HG03521 (cell line): ENCODE data around the gene PDE6C.

Source experiments
- ATAC-seq: cut with Tn5 transposase; IDR thresholded peaks from one replicate; pipeline ENCODE4 v1.9.1; 2021; ENCODE audit warnings: mild to moderate bottlenecking, moderate library complexity; ENCODE audit not compliant: unreplicated experiment

The PDE6C gene

GRCh38 chr10:93593749-93594148, 18.6 kb upstream of the PDE6C start:
- no peak for ATAC-seq

DNA sequence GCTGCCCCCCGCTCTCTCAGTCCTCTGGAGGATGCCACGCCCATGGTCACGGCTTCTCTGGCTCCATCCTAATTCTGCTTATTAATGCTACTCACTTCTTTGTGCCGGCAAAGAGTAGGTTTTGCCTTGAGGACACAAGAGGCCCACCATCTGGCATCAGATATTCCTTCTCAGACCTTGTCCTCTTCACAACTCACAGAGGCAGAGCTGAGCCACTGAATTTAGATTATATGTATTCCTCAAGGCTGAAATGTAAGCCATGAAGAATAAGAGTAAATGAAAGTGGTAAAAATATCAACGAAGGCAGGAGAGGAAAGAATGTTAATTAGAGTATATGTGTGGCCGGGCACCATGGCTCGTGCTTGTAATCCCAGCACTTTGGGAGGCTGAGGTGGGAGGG, 17.8 kb upstream of the PDE6C start:
- ATAC-seq = no peak

DNA sequence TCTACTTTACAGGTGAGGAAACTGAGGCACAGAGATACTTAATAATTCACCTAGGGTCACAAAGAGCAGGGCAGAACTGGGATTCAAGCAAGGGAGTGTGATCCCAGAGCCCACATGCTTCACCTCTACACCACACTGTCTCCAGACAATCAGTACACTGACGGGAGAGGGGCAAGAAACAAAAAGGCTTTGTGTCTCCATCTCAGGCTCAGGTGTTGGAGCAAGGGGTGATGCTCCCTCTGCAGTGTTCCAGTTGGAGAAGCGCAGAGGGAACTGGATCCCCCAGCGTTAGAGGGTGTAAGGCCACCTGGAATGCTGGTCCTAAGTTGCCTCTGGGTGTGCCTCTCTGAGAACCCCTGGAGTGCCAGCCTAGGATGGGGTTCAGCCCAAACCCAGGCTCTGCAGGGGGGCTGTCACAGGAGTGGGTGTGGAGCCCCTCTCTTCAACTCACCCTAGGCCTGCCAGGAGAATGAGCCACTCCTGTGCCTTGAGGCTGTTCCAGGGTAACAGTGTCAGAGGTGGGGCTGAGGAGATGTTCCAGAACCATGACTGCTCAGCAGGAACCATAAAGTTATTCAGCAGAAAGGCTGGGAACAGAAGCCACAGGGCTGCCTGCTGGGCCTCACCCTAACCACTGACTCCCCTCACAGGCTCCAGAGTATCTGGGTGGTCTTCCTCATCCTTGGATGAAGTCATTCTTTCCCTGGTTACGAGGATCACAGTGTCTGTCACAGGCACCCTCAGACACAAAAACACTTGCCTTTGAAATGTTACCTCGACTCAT, 16.8 kb upstream of the PDE6C start:
- no peak for ATAC-seq

- no peak for ATAC-seq
These were observed 15.8 kb upstream of the PDE6C start for GRCh38 chr10:93596539-93596938.

GRCh38 chr10:93597075-93597599, 15.2 kb upstream of the PDE6C start:
- no peak for ATAC-seq

DNA sequence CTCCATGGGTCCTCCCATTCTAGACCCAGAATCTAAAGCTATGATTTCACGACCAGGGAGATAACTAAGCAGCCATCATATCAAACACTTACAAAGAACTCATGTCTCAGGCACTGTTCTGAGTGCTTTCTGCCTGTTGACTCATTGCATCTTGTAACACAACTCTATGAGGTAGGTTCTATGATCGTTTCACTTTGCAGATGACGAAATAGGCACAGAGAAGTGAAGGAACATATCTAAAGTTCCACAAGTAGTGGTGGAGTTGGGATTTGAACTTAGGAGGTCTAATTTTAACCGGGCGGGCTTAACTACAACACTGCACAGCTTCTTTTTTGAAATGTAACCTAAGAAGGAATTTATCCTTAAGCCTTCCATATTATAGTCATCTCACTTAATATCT, 14.2 kb upstream of the PDE6C start:
- ATAC-seq = no peak

DNA sequence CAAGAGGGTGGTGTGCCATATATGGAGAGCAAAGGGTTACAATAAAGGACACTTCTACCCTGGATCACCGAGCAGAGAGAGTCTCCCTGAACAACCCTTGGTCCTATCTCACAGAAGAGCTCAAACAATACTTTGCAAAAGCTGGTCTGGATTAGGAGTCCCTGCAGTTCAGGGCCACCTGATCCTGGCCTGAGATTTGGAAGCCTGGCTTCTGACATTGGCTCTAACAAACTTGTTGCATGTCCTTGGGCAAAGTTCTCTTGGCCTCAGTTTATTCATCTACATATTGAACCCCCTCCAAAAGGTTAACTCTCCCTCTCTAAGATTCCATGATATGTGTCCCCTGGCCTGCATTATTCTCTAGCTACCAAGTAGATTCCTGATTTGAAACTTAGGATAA, 13.0 kb upstream of the PDE6C start:
- no peak for ATAC-seq

GRCh38 chr10:93599778-93600177, 12.6 kb upstream of the PDE6C start:
- ATAC-seq = no peak

DNA sequence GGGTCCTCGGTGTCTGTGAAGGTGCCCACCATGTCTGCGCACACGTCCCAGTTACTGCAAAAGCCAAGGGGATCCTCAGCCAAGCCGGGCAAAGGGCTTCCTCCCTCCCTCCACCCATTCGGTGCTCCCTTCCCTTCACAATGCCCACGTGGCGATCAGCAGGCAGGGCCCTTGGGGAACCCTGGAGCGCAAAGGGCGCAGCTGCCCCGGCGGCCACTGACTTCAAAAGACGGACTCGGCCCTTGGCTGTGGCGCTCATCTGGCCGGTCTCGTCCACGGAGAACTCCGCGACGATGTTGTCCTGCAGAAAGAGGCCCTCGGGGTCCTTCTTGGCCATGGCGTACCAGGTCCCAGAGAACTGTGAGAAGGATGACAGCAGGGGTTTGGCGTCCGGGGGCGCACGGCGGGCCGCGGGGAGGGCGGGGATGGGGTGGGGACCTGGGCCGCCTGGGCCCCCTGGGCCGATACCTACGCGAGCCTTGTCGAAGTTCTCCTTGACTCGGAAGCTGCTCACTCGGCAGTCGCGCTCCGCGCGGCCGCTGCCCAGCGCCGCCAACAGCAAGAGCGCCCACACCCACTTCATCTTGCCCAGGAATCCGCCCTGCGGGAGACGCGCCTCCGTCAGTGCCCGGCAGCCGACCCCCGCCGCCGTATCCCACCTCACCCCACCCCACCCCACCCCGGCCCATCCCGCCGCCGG, 11.7 kb upstream of the PDE6C start:
- ATAC-seq = no peak

DNA sequence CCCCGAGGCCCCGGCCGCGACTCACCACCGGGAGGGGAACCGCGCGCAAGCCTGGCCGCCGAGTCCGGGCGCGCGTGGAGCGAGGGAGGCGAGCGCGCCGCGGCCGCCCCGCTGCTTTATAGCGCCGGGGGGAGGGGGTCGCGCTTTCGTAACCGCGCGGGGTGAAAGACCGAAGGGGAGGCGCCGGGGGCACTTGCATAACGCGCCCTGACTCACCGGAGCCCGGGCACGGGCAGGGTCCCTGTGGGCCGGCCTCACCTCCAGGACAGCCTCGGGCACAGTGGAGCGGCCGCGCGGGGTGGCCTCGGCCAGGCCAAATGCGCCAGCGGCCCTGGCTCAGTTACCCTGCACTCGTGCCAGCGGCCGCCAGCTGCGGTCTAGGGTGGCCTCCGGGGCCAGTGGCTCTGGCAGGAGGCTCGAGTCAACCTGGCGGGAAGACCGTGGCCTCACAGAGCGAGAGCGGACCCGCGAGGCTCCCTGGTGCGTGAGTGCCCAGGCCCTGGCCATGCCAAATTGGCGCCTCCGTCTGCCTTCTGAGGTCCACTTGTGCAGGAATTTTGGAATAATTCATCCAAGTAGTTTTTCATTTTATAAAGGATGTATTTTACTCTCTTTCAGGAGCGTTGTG, 11.1 kb upstream of the PDE6C start, which contains the start of gene RBP4:
TSS of gene RBP4 (minus strand) at position 90 of the 628 bp plus-strand sequence. CDS start 207 bp downstream, outside the sequence.
- no peak for ATAC-seq

- ATAC-seq = no peak
These were observed 10.6 kb upstream of the PDE6C start for GRCh38 chr10:93601774-93602162.

DNA sequence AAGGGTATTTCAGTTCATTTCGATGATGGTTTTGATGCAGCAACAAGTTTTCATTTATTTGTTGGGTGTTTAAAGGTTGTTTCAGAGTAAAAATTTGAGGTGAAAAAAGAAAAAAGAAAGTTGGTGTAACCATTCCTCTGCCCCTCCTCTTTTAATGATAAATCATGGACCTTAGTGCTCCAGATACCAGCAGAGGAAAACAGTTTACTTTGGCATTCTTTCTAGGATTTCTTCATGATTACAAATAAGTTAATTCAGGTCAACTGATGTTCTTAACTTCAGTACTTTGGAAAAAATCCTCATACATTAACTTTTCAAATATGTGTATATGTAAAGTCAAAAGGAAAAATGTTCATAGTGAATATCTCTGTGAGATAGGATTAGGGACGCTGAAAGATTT, 9.3 kb upstream of the PDE6C start:
- ATAC-seq = no peak

DNA sequence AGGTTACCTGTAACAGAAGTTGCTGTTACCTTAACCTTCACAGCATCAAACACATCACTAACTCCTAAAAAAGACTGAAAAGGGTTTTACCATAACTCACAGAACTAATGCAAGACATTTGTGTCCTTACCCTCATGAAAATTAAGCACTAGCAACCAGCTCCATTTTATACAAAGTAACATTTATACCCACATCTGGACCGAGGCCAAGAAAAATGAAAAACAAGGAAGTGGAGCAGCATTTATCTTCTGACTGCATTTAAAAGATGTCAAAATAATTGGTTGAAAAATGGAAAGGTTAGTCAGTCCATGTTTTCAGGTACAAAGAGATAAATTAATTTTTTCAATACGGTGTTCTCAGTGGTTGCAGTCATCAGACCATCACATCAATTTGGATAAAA, 8.2 kb upstream of the PDE6C start:
- ATAC-seq = no peak

- no peak for ATAC-seq
These were observed 3.9 kb upstream of the PDE6C start for GRCh38 chr10:93608421-93608820.

GRCh38 chr10:93613126-93613525, 789 bp downstream of the PDE6C start:
- no peak for ATAC-seq

GRCh38 chr10:93614101-93614825, 1.9 kb downstream of the PDE6C start:
- no peak for ATAC-seq

DNA sequence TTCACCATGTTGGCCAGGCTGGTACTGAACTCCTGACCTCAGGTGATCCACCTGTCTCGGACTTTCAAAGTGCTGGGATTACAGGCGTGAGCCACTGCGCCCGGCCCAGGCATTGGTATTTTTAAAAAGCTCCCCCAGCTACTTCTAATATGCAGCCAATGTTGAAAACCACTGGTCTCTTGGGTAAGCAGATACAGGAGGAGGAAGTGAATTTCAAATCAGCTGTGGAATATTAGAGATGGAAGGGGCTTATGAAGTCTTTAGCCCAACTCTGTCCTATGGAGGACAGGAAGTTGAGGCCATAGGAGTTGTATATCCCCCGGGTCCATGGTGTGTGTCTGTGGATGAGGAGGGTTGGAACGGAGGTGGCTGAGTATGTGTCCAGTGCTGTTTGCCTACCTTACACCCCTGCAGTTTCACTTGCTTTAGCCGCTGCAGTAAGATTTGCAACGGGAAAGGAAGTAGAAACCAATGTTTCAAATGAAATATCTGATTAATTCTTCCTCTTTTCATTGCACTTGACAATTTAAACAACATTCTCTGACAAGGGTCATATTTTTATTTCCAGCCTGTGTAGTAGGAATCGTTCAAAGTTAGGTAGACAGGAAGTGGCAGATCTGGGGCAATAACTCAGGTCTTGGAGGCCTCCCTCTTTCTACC, 3.4 kb downstream of the PDE6C start:
- ATAC-seq = no peak

- no peak for ATAC-seq
These were observed 8.6 kb downstream of the PDE6C start for GRCh38 chr10:93620925-93621324.

GRCh38 chr10:93622942-93623341, 10.6 kb downstream of the PDE6C start:
- ATAC-seq = no peak

DNA sequence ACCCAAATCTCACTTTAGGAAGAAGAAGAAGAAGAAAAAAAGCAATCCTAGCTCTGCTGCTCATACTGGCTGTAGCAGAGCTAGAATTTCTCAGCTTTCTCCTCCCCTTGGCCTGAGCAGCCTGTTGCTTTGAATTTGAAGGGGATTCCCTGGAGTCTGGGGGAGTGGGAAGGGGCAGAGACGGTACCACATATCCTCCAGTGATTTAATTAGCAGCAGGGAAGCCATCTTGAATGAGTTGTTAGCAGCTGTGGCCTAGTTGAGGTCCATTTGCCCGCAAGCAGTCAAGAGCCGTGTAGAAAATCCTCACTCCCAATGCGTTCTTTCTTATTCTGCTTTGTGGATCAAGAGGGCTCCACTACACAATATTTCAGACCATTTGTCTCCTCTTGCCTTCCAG, 16.5 kb downstream of the PDE6C start:
- no peak for ATAC-seq
